GM12878 (cell line): ENCODE results near the gene HLA-F. TPM values are rescaled to one million over a fixed set of nuclear protein-coding genes. Genes with fewer than 3 reads are reported as not detected.

Experiments
- CBFB ChIP-seq: IDR thresholded peaks from 2 replicates; pipeline ENCODE4 v1.6.1; 2016; ENCODE audit warnings: antibody characterized with exemption, low read depth
- CBX3 ChIP-seq: fragments of 200-600 bp; sonication (generic); IDR thresholded peaks from 2 replicates; pipeline ENCODE4 v1.6.1; 2016; ENCODE audit warnings: low read depth, borderline replicate concordance
- ELK1 ChIP-seq: IDR thresholded peaks from 2 replicates; pipeline ENCODE4 v1.6.1; 2012; ENCODE audit warnings: low read depth, low read length, improper control_type of control experiment
- FOS ChIP-seq: IDR thresholded peaks from 3 replicates; pipeline ENCODE4 v1.6.1; 2011; ENCODE audit warnings: borderline replicate concordance; ENCODE audit not compliant: insufficient read length; ENCODE audit errors: extremely low read depth
- JUND ChIP-seq: IDR thresholded peaks from 2 replicates; pipeline ENCODE4 v1.6.1; 2012; ENCODE audit warnings: low read depth, mild to moderate bottlenecking, low read length, improper control_type of control experiment, moderate library complexity
- KAT2A ChIP-seq: conservative IDR thresholded peaks from 2 replicates; pipeline ENCODE4 v1.6.1; 2011; ENCODE audit warnings: low read depth, low read length; ENCODE audit not compliant: control insufficient read depth
- LARP7 ChIP-seq: fragments of 450-650 bp; IDR thresholded peaks from 2 replicates; pipeline ENCODE4 v1.6.1; 2017; ENCODE audit warnings: mild to moderate bottlenecking
- MYB ChIP-seq: fragments of 150-350 bp; IDR thresholded peaks from 2 replicates; pipeline ENCODE4 v1.6.1; 2014; ENCODE audit warnings: mild to moderate bottlenecking, low read depth, low read length, borderline replicate concordance
- NFXL1 ChIP-seq: fragments of 450-650 bp; IDR thresholded peaks from 2 replicates; pipeline ENCODE4 v1.6.1; 2017; ENCODE audit warnings: antibody characterized with exemption, mild to moderate bottlenecking, borderline replicate concordance
- POLR2A ChIP-seq: IDR thresholded peaks from 2 replicates; pipeline ENCODE4 v1.6.1; 2011; ENCODE audit warnings: low read depth, mild to moderate bottlenecking, low read length
- POU2F2 ChIP-seq: IDR thresholded peaks from 3 replicates; pipeline ENCODE4 v1.6.1; 2011; ENCODE audit warnings: low read depth, mild to moderate bottlenecking, low read length, borderline replicate concordance
- RB1 ChIP-seq: fragments of 450-650 bp; formaldehyde crosslinking; IDR thresholded peaks from 2 replicates; pipeline ENCODE4 v1.6.1; 2017; ENCODE audit warnings: mild to moderate bottlenecking, borderline replicate concordance
- RUNX3 ChIP-seq: IDR thresholded peaks from 2 replicates; pipeline ENCODE4 v1.6.1; 2012; ENCODE audit warnings: low read length, inconsistent platforms
- SREBF2 ChIP-seq: IDR thresholded peaks from 2 replicates; pipeline ENCODE4 v1.6.1; 2012; ENCODE audit warnings: mild to moderate bottlenecking, low read length
- SUPT20H ChIP-seq: IDR thresholded peaks from 2 replicates; pipeline ENCODE4 v1.6.1; 2011; ENCODE audit warnings: low read depth, mild to moderate bottlenecking, low read length, moderate library complexity, borderline replicate concordance; ENCODE audit not compliant: control insufficient read depth
- ZBED1 ChIP-seq: IDR thresholded peaks from 2 replicates; pipeline ENCODE4 v1.6.1; 2016; ENCODE audit warnings: borderline replicate concordance
- ZBTB40 ChIP-seq: fragments of 450-650 bp; IDR thresholded peaks from 2 replicates; pipeline ENCODE4 v1.6.1; 2016; ENCODE audit warnings: mild to moderate bottlenecking, moderate library complexity, borderline replicate concordance
- ZSCAN29 ChIP-seq: fragments of 450-650 bp; IDR thresholded peaks from 2 replicates; pipeline ENCODE4 v1.6.1; 2017; ENCODE audit warnings: mild to moderate bottlenecking, moderate library complexity
- ZZZ3 ChIP-seq: IDR thresholded peaks from 2 replicates; pipeline ENCODE4 v1.6.1; 2011; ENCODE audit warnings: low read depth; ENCODE audit not compliant: control insufficient read depth, insufficient read length
- polyA plus RNA-seq, 11 experiments: library from polyadenylated mRNA; depleted of rRNA in 4 of 11; unstranded in 6 of 11; stranded (reverse) in 5 of 11; fragments of >200 nt; fragmentation: Nextera tagmentation in 4 of 11; fragmentation: Illumina TruSeq in 1 of 11; extraction: Ambion mirVana in 4 of 11; extraction: Trizol in 1 of 11; gene quantifications; 1 replicate in 1 of 11; 2 replicates in 10 of 11; pipeline versions ENCODE4 v1.2.1 to v1.2.3, GENCODE V29; 2011 to 2016; ENCODE audit warnings: inconsistent platforms in 2 of 11, missing spikeins in 2 of 11, low read depth in 1 of 11
- total RNA-seq, 4 experiments: library from RNA; depleted of rRNA in 3 of 4; stranded (reverse); fragments of >200 nt in 3 of 4; fragmentation: Illumina TruSeq in 1 of 4; extraction: Trizol in 1 of 4; gene quantifications; 2 replicates each; pipeline versions ENCODE4 v1.2.1 to v1.2.3, GENCODE V29; 2013 to 2021
- TF ChIP-seq, protein P1 (sequence below): fragments of 450-650 bp; conservative IDR thresholded peaks from 2 replicates; pipeline ENCODE4 v1.6.1; 2017; ENCODE audit warnings: mild to moderate bottlenecking, moderate library complexity

The HLA-F gene
- total and polyA plus RNA-seq, 10 of the 15 experiments (the other 5 are each of a cell fraction or from before 2014, with no cell fraction given): 30.1 to 342 (median 145) TPM

GRCh38 chr6:29723666-29724588 is 693 bp downstream of the HLA-F start (continued):
- no peak for TF ChIP-seq ZZZ3
- TF ChIP-seq RUNX3: peak; percentile 4; the same call in 1 of the 2 replicates
- TF ChIP-seq ELK1: no peak
- TF ChIP-seq ZBTB40: no peak
- no peak for TF ChIP-seq KAT2A
- no peak for TF ChIP-seq NFXL1
- no peak for TF ChIP-seq FOS
- TF ChIP-seq ZBED1: no peak
- TF ChIP-seq SREBF2: no peak
- TF ChIP-seq POLR2A: peak; percentile 80
- no peak for TF ChIP-seq CBX3
- TF ChIP-seq JUND: no peak
- peak; percentile 90 for TF ChIP-seq LARP7
- TF ChIP-seq MYB: no peak
- peak; percentile 41; the same call in 1 of the 2 replicates for TF ChIP-seq CBFB
- TF ChIP-seq SUPT20H: no peak
- 0 out of 2 replicates have a peak, but pooled peaks have one; percentile 30 for TF ChIP-seq RB1
- TF ChIP-seq ZSCAN29: peak; percentile 66; the same call in 1 of the 2 replicates
- peak; percentile 41; the same call in 2 of the 3 replicates for TF ChIP-seq POU2F2
- TF ChIP-seq, protein P1, sequence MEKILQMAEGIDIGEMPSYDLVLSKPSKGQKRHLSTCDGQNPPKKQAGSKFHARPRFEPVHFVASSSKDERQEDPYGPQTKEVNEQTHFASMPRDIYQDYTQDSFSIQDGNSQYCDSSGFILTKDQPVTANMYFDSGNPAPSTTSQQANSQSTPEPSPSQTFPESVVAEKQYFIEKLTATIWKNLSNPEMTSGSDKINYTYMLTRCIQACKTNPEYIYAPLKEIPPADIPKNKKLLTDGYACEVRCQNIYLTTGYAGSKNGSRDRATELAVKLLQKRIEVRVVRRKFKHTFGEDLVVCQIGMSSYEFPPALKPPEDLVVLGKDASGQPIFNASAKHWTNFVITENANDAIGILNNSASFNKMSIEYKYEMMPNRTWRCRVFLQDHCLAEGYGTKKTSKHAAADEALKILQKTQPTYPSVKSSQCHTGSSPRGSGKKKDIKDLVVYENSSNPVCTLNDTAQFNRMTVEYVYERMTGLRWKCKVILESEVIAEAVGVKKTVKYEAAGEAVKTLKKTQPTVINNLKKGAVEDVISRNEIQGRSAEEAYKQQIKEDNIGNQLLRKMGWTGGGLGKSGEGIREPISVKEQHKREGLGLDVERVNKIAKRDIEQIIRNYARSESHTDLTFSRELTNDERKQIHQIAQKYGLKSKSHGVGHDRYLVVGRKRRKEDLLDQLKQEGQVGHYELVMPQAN: peak; percentile 69
